Cardiac muscle cell (in vitro differentiated cells and primary cell): ENCODE results near the gene FAM9A. TPM values are rescaled to one million over a fixed set of nuclear protein-coding genes. Genes with fewer than 3 reads are reported as not detected.

Experiments used
- DNase-seq, 2 donors: peaks; one replicate each; pipeline versions ENCODE4 v3.0.0 to v3.0.0-alpha.2; 2010 to 2017; ENCODE audit warnings: low read depth in 1 of 2, low spot score in 1 of 2
- H3K27ac ChIP-seq: fragments of 200-600 bp; sonication (generic); 2 replicates; pipeline ENCODE4 v1.5.1; 2016
- H3K27me3 ChIP-seq: fragments of 200-600 bp; sonication (generic); 2 replicates; pipeline ENCODE4 v1.6.0; 2016; ENCODE audit warnings: control low read depth
- H3K36me3 ChIP-seq: fragments of 200-600 bp; sonication (generic); 2 replicates; pipeline ENCODE4 v1.5.1; 2016; ENCODE audit warnings: control low read depth
- H3K4me1 ChIP-seq: fragments of 200-600 bp; sonication (generic); 2 replicates; pipeline ENCODE4 v1.8.1; 2017; ENCODE audit warnings: low read depth, mild to moderate bottlenecking, mixed run types
- H3K4me3 ChIP-seq: fragments of 200-600 bp; sonication (generic); 2 replicates; pipeline ENCODE4 v1.5.1; 2016; ENCODE audit warnings: mild to moderate bottlenecking
- H3K9me3 ChIP-seq: fragments of 200-600 bp; sonication (generic); 2 replicates; pipeline ENCODE4 v1.5.1; 2017; ENCODE audit warnings: low read depth, mild to moderate bottlenecking, control low read depth
- CTCF ChIP-seq: IDR thresholded peaks from 2 replicates; pipeline ENCODE4 v1.5.1; 2012; ENCODE audit warnings: low read depth, mild to moderate bottlenecking, low read length
- polyA plus RNA-seq: library from polyadenylated mRNA; unstranded; fragments of >200 nt; fragmentation: Nextera tagmentation; extraction: Ambion mirVana; gene quantifications from 2 replicates; pipeline ENCODE4 v1.2.1, GENCODE V29; 2016
- total RNA-seq: library from RNA; depleted of rRNA; stranded (reverse); fragments of >200 nt; gene quantifications from 2 replicates; pipeline ENCODE4 v1.2.3, GENCODE V29; 2016

Gene FAM9A
- total and polyA plus RNA-seq, 2 experiments from 2014 or later: not detected

- Histone ChIP-seq H3K27ac (no peak overlapping the region), H3K27me3 (no peaks in the 10 kb centered on the region), H3K4me1 (no peaks in the 10 kb centered on the region), H3K9me3 (no peaks in the 10 kb centered on the region), H3K4me3 (no peak overlapping the region), H3K36me3 (no peaks in the 10 kb centered on the region)
- TF ChIP-seq CTCF: peak; percentile 57
- DNase-seq: peak; percentile 44 to 61
Measured at GRCh38 chrX:8748855-8749254, 52.3 kb downstream of the FAM9A start.

- H3K36me3 ChIP-seq: no peaks in the 10 kb centered on the region
- H3K4me1 ChIP-seq: peaks cover 6% of the 10 kb centered on the region
- H3K9me3 ChIP-seq: no peaks in the 10 kb centered on the region
- no peaks in the 10 kb centered on the region for H3K27me3 ChIP-seq
- H3K27ac ChIP-seq: no peak overlapping the region
- peak; percentile 50 to 78 for DNase-seq
- no peak overlapping the region for H3K4me3 ChIP-seq
- peak; percentile 69 for TF ChIP-seq CTCF
Measured at GRCh38 chrX:8743126-8743732, 58.0 kb downstream of the FAM9A start.

- DNase-seq: no peak
- no peak for TF ChIP-seq CTCF
- no peaks in the 10 kb centered on the region for H3K36me3 ChIP-seq
Measured at GRCh38 chrX:8741981-8742380, 59.2 kb downstream of the FAM9A start.

More at GRCh38 chrX:8741981-8742380, 59.2 kb downstream of the FAM9A start:
- H3K27ac ChIP-seq: no peak overlapping the region
- H3K9me3 ChIP-seq: no peaks in the 10 kb centered on the region
- no peaks in the 10 kb centered on the region for H3K27me3 ChIP-seq
- H3K4me3 ChIP-seq: no peak overlapping the region
- peaks cover 6% of the 10 kb centered on the region for H3K4me1 ChIP-seq

Other genes starting within 250 kb of the FAM9A start
- 22.5 and 22.7 TPM in 2 replicates for gene ANOS1, start 69.2 kb downstream of the FAM9A start, total RNA-seq
- gene ANOS1, start 69.2 kb downstream of the FAM9A start, polyA plus RNA-seq: 10.4 and 17.6 TPM in 2 replicates
- not detected in 2 replicates for gene FAM9B, start 232.7 kb upstream of the FAM9A start, total RNA-seq
- not detected in 2 replicates for gene FAM9B, start 232.7 kb upstream of the FAM9A start, polyA plus RNA-seq